GM12801 (cell line): Measurements from ENCODE around the gene GNA12.

ENCODE experiments used
- TF ChIP-seq, protein P1 (sequence below): IDR thresholded peaks from one replicate; pipeline ENCODE4 v1.5.1; 2011; ENCODE audit warnings: control low read depth; ENCODE audit not compliant: insufficient read length; ENCODE audit errors: extremely low read depth

The GNA12 gene

GRCh38 chr7:2812831-2813230 is 31.3 kb downstream of the GNA12 start:
- TF ChIP-seq, protein P1, sequence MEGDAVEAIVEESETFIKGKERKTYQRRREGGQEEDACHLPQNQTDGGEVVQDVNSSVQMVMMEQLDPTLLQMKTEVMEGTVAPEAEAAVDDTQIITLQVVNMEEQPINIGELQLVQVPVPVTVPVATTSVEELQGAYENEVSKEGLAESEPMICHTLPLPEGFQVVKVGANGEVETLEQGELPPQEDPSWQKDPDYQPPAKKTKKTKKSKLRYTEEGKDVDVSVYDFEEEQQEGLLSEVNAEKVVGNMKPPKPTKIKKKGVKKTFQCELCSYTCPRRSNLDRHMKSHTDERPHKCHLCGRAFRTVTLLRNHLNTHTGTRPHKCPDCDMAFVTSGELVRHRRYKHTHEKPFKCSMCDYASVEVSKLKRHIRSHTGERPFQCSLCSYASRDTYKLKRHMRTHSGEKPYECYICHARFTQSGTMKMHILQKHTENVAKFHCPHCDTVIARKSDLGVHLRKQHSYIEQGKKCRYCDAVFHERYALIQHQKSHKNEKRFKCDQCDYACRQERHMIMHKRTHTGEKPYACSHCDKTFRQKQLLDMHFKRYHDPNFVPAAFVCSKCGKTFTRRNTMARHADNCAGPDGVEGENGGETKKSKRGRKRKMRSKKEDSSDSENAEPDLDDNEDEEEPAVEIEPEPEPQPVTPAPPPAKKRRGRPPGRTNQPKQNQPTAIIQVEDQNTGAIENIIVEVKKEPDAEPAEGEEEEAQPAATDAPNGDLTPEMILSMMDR, result no peak

- TF ChIP-seq, protein P1, result no peak
Observed at GRCh38 chr7:2812114-2812487, 32.0 kb downstream of the GNA12 start.

DNA sequence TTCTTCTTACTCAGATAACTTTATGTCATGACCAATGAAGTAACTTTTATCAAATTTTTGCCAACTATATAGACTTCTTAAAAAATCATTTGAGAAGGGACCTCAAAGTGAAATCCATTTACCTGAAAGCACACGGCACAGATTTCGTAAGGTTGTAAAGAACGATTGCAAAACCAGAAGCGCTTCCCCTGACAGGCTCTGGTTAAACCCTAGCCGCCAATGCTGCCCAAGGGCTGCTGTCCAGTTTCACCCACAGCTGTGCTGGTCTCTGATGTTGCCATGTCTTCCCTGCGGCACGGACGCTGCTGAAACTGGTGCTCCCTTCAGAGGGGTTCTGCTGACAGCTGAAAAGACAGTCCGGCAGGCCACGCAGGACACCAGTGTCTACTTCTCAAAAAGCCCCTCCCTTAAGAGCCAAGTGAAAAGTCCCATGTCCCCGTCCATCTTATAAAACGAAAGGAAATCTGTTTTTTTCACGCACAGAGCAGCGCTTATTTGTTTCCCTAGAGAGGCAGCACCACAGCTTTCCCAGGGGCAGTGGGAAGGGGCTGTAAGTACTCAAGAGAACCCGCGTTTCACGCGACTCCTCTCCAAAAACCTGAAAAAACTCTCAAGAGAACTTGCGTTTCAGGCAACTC is 32.5 kb downstream of the GNA12 start:
- TF ChIP-seq, protein P1, result no peak

DNA sequence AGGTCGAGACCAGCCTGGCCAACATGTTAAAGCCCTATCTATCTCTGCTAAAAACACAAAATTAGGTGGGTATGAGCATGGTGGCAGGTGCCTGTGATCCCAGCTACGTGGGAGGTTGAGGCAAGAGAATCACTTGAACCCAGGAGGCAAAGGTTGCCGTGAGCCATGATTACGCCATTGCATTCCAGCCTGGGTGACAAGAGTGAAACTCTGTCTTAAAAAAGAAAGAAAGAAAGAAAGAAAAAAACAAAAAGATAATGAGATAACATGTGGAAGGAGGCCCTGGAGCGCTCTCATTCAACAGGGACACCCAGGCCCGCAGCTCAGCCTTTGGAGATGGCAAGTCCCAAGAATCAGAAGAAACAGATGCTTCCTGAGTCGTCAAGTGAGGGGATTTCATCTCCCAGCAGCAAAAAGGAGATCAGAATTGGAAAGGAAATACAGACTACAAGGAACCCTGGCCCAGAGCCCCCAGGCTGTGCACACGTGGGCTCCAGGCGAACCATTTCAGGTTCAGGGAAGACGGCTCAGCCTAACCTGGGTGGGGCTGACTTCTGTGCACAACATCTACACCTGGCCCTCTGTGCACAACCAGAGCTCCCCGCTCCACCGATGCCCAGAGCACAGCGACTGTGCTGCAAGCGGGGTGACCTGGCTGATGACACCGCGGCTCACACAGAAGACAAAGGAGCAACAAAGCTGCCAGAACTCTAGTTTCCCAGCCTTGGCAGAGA is 33.3 kb downstream of the GNA12 start:
- TF ChIP-seq, protein P1, result no peak

DNA sequence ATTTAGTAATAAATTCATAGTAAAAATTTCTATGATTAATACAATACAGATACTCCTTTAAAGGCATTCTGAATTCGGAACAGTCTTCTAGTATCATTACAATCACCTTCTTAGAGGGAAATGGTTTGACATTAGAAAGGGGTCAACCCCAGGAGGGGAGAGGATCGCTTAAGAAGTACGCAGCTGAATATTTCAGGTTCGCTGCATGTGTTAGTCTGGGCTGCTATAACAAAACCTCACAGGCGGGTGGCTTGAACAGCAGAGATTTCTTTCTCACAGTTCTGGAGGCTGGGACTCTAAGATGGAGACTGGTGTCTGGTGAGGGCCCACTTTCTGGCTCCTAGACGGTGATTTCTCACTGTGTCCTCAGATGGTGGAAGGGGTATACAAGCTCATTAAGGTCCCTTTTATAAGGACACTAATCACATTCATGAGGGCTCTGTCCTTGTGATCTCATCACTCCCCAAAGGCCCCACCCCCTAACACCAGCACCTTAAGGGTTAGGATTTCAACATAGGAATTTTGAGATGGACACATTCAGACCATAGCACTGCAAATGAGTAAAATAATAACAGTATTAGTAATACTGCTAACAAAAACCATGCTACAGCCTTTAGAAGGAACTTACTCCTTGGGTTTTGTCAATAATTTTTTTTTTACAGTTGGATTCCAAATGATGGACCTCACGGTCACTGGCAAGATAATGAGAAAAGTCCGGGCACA is 34.0 kb downstream of the GNA12 start:
- TF ChIP-seq, protein P1, result no peak

DNA sequence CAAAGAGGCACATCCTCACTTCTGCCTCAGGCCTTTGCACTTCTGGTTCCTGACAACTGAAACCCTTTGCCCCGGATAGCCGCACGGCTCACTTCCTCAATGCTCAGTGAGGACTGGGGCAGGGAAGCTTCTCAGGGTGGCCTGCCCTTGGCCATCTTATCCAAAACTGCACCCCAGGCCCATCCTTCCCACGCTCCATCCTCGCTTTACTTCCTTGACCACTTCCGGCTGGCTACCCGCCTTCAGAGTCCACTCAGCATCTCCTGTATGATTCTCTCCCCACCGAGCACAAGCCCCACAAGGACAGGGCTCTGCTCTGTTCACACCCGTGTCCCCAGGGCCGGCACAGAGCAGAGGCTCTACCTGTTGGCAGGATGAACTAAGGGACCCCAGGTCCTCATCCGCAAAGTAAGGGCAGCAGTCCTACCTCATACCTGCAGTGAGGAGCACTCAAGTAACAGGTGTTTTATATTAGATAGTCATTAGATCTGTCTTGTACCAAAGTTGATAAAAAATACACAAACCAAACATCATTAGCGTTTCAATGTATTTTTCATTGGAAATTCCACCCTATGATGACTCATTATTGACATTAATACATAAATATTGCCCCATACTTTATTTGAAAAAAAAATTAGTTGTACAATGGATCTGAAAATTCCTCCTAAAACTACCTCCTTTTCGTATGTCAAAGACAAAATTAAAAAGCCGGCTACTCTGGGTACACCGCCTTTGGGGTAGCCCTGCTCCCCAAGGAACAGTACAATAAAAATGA is 35.0 kb downstream of the GNA12 start:
- TF ChIP-seq, protein P1, result no peak
